RWPE2 (cell line): ENCODE data around the gene EML4.

ENCODE experiments used
- ATAC-seq: fragments of 200-7000 bp; cut with Tn5 transposase; 3 replicates; pipeline ENCODE4 v1.9.1; 2021; ENCODE audit warnings: low read depth
- DNase-seq: peaks from one replicate; pipeline ENCODE4 v3.0.0-alpha.2; 2020; ENCODE audit warnings: low spot score
- H3K27ac ChIP-seq: fragments of 450-650 bp; 2 replicates; pipeline ENCODE4 v1.5.1; 2017; ENCODE audit warnings: mild to moderate bottlenecking; ENCODE audit not compliant: poor library complexity, severe bottlenecking
- H3K27me3 ChIP-seq: fragments of 250-450 bp; sonication (Bioruptor Pico); 2 replicates; pipeline ENCODE4 v1.5.1; 2021; ENCODE audit warnings: mild to moderate bottlenecking, moderate library complexity; ENCODE audit not compliant: insufficient read depth, poor library complexity, severe bottlenecking
- H3K36me3 ChIP-seq: fragments of 250-450 bp; sonication (Bioruptor Pico); 2 replicates; pipeline ENCODE4 v1.5.1; 2020; ENCODE audit warnings: low read depth, mild to moderate bottlenecking, moderate library complexity
- H3K4me1 ChIP-seq: fragments of 250-450 bp; sonication (Bioruptor Pico); 2 replicates; pipeline ENCODE4 v1.5.1; 2021; ENCODE audit warnings: mild to moderate bottlenecking, moderate library complexity; ENCODE audit not compliant: insufficient read depth, poor library complexity, severe bottlenecking
- H3K4me3 ChIP-seq: fragments of 250-450 bp; sonication (Bioruptor Pico); 2 replicates; pipeline ENCODE4 v1.5.1; 2021; ENCODE audit warnings: mild to moderate bottlenecking, moderate library complexity; ENCODE audit not compliant: severe bottlenecking
- H3K9me3 ChIP-seq: fragments of 250-450 bp; sonication (Bioruptor Pico); 2 replicates; pipeline ENCODE4 v1.5.1; 2021; ENCODE audit warnings: mild to moderate bottlenecking, moderate library complexity; ENCODE audit not compliant: severe bottlenecking
- CTCF ChIP-seq: fragments of 450-650 bp; IDR thresholded peaks from one replicate; pipeline ENCODE4 v1.5.1; 2017; ENCODE audit warnings: mild to moderate bottlenecking, moderate library complexity; ENCODE audit not compliant: poor library complexity, severe bottlenecking

The EML4 gene

DNA sequence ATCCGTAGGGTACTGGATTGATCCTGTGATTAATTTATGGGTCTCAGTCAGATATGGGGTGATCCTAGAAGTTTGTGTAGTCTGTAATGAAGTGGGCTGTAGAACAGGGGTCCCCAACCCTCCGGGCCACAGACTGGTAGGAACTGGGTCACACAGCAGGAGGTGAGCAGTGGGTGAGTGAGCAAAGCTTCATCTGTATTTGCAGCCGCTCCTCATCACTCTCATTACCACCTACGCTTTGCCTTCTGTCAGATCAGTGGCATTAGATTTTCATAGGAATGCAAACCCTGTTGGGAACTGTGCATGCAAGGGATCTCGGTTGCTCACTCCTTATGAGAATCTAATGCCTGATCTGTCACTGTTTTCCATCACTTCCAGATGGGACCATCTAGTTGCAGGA, 48.8 kb downstream of the EML4 start:
- TF ChIP-seq CTCF, result no peak
- DNase-seq, result no peak
- H3K9me3 ChIP-seq, result no peaks in the 10 kb centered on the region
- H3K4me3 ChIP-seq, result no peak overlapping the region
- no peak for ATAC-seq
- no peak overlapping the region for H3K27ac ChIP-seq
- no peaks in the 10 kb centered on the region for H3K36me3 ChIP-seq
- no peaks in the 10 kb centered on the region for H3K27me3 ChIP-seq
- peaks cover 6% of the 10 kb centered on the region for H3K4me1 ChIP-seq

DNA sequence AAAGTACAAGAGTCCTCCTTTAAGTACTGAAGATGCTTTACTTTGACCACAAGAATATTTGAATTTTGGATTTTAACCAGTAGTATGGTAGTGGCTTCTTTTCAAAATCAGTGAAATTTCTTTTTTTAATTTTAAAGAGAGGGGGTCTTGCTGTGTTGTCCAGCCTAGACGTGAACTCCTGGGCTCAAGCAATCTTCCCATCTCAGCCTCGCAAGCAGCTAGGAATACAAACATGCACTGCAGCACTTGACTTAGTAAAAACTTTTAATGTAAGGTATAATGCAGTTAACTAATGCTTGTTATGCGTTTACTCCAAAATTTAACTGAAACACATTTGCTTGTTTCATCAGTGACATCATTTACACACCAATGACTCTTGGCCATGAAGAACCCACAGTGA, 49.6 kb downstream of the EML4 start:
- Histone ChIP-seq H3K27ac (no peak overlapping the region), H3K4me1 (peaks cover 6% of the 10 kb centered on the region), H3K9me3 (no peaks in the 10 kb centered on the region), H3K36me3 (no peaks in the 10 kb centered on the region), H3K4me3 (no peak overlapping the region), H3K27me3 (no peaks in the 10 kb centered on the region)
- TF ChIP-seq CTCF, result no peak
- ATAC-seq (no peak), DNase-seq (no peak)

- peaks cover 6% of the 10 kb centered on the region for H3K4me1 ChIP-seq
- DNase-seq (no peak), ATAC-seq (no peak)
- H3K9me3 ChIP-seq, result no peaks in the 10 kb centered on the region
- TF ChIP-seq CTCF, result no peak
- H3K4me3 ChIP-seq, result no peak overlapping the region
- no peaks in the 10 kb centered on the region for H3K27me3 ChIP-seq
- no peak overlapping the region for H3K27ac ChIP-seq
- no peaks in the 10 kb centered on the region for H3K36me3 ChIP-seq
These were observed 50.0 kb downstream of the EML4 start for GRCh38 chr2:42219160-42219559.

DNA sequence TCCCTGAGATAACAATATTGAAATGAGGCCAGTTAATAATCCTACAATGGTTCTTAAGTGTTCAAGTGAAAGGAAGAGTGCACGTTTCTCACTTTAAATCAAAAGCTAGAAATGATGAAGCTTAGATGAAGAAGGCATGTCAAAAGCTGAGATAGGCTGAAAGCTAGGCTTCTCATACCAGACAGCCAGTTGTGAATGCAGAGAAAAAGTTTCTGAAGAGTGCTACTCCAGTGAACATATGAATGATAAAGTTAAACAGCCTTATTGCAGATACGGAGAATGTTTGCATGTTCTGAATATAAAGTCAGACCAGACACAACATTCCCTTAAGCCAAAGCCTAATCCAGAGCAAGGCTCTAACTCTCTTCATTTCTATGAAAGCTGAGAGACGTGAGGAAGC, 51.4 kb downstream of the EML4 start:
- Histone ChIP-seq H3K27me3 (no peaks in the 10 kb centered on the region), H3K4me1 (peaks cover 6% of the 10 kb centered on the region), H3K9me3 (no peaks in the 10 kb centered on the region), H3K36me3 (no peaks in the 10 kb centered on the region), H3K4me3 (no peak overlapping the region), H3K27ac (no peak overlapping the region)
- no peak for ATAC-seq
- TF ChIP-seq CTCF, result no peak
- no peak for DNase-seq

DNA sequence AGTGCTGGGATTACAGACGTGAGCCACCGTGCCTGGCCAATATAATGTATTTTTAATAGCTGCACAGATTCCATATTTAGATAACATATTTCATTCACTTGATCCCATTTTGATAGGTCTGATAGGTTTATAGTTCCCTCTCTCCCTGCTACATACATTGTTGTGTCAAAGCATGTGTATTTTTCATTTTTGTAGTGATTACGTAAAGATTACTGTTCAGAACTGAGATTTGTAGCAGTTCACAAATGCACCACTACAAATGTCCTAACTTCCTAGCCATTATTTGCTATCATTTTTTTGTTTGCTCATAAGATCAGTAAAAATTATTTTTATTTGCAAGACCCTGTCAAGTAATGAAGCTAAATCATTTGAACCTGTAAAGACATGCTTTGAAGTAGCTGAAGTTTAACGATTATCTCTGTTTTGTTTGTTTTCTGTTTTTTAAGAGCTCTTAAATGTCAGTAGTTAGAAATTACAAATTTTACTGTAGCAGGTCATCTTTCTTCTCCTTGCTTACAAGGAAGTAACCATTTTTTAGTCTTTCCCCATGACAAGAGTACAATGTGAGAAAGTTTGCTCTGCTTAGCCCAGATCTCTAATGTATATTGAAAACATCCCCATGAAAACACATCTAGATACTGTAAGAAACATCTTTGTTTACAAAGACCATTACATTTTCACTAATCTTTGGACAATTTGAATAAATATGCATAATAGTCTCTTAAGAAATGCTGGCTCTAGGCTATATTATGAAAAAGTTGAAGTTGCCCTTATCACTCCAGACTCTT, 54.1 kb downstream of the EML4 start:
- no peak for TF ChIP-seq CTCF
- ATAC-seq (no peak), DNase-seq (no peak)
- H3K4me3 ChIP-seq, result no peak overlapping the region
- no peaks in the 10 kb centered on the region for H3K36me3 ChIP-seq
- H3K27me3 ChIP-seq, result no peaks in the 10 kb centered on the region
- no peak overlapping the region for H3K27ac ChIP-seq
- no peaks in the 10 kb centered on the region for H3K9me3 ChIP-seq
- no peaks in the 10 kb centered on the region for H3K4me1 ChIP-seq
